ENCODE measurements around the gene FCHO2.
A peak's percentile ranks its signal among the peaks of the same experiment; 100 is the strongest.

FCHO2 gene

DNA sequence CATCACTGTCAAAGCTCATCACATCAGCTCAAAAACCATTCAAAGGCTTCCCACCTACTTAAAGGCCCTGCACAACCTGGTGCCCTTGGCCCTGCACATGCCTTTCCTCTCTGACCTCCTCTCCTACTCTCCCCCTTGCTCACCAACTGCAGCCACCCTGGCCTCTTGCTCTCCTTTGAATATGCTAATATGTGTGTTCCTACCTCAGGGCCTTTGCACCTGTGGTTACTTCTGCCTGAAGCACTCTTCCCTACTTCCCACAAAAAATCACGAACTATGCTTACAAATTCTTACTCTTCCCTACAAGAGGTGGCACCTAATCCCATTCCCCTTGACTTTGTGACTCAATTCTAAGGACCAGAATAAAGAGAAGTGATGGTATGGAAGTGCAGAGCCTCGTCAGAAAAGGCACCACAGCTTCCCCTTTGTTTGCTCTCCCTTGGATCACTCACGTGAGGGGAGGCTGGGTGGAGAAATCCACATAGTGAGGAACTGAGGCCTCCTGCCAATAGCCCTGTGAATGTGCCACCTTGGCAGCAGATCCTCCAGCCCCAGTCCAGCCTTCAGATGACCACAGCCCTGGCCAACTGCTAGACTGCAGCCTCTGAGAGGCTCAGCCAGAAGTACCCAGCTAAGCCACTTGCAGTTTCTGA lies 161.4 kb downstream of the FCHO2 start:
- DNase-seq, result no peak

DNA sequence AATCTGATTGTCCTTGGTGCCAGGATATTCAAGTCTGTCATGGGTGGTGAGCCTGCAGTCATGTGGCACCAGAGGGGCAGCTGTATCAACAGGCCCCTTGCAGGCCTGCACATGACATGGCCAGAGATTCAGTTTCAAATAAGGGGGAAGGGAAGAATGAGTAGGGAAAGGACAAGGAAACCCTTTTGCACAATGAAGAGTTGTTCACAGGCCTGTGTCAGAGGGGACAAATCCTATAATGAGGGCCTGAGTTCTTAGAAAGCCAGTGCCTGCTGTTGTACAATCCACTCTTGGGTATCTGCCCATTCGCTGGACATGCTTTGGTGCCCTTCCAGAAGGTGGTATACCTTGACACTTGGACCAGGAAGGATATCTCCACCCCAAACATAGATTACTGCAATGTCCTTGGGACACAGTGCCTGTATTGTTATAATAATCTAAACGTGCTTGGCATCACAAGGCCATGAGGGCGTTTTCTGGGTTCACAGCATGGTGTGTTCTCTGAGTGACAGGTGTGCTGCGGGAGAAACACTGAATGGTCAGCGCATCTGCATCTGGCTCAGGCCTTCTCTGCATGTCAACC lies 162.6 kb downstream of the FCHO2 start:
- DNase-seq, result no peak

DNA sequence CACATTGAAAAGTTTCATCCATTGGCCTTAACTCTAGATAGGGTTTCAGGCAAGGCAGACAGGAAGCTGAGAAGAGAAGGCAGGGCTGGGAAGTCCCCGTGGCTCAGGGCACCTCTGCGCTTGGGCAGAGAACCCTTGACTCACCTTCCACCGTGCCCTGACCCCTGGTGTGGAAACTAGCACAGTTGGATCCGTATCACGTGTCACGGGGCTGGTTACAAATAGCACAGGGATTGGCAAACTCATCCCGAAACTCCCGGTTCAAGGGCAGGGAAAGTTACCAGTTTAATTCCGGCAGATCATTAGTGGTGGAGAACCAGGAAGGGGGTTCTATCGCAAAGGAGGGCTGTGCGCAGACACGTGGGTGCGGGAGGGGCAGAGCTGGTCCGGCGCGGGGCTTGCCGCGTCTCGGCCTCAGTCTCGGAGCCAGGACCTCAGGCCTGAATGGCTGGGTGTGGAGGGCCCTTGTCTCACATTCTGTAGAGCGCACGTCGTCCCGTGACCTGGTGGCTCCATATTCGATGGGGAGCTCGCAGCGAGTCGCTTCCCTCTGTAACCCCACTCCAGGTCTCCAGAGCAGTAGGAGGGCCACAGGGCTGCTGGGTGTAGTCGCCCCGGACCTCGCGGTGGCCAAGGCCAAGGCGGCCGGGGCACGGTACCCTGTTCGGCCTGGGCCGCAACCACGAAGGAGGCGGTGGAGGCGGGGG lies 163.8 kb downstream of the FCHO2 start:
- no peak for DNase-seq

DNA sequence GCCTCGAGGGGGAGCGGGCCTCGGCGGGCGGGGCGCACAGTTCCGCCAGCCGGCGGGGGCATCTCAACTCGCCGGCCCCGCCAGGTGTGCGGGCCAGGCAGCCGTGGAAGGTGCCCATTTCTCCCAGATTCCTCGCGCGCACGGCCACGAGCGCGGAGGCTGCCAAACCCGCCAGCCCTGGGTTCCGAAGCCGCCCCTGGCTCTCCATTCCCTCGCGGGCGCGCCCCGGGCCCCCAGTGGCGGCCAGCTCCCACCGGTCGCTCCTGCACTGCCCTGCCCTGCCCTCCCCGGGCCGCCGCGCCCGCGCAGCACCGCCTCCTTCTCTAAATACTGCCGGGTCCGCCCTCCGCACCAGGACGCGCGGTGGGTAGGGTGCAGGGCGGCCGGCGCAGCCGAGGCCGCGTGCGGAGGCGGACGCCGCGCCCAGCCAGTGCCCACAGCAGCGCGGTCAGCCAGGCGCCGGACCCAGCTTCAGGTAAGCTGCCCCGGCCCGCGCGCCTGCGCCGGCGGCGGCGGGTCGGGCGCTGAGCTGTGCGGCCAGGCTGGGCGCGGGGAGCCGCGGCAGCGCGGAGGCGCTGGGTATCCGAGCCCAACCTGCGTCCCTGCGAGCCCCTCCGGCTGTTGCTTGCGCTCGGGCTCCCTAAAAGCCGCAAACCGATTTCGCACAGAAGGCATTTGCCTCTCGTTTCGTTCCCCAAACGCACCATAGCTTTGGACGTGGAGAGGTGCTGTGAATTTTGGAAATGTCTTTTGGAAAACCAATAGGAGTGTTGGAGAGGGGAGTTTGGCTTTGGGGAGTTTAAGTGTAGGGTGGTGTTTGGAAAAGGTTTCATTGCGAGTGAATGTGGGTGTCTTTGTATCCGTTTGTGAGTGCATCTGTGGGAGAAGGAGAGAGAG lies 164.6 kb downstream of the FCHO2 start, which contains the start of gene TMEM171:
TMEM171 (plus strand) TSS at position 354 of the 897 bp plus-strand sequence. CDS start 2,799 bp downstream, outside the sequence.
- DNase-seq, result peak; percentile 46

DNA sequence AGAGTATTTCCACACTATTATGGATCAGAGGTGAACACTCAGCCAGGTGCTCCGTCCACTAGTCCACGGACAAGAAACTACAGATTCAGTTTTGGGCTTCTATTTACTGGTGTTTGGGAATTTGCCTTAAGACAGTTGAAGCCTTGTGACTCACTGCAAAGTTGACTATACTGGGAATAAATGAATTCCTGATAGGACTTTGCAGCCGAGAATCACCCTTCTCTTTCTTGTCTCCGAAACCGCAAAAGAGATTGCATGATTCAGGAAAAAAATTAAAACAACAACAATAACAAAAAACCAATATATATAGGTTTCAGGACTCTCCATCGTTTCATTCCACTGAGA lies 165.2 kb downstream of the FCHO2 start:
- no peak for DNase-seq

DNA sequence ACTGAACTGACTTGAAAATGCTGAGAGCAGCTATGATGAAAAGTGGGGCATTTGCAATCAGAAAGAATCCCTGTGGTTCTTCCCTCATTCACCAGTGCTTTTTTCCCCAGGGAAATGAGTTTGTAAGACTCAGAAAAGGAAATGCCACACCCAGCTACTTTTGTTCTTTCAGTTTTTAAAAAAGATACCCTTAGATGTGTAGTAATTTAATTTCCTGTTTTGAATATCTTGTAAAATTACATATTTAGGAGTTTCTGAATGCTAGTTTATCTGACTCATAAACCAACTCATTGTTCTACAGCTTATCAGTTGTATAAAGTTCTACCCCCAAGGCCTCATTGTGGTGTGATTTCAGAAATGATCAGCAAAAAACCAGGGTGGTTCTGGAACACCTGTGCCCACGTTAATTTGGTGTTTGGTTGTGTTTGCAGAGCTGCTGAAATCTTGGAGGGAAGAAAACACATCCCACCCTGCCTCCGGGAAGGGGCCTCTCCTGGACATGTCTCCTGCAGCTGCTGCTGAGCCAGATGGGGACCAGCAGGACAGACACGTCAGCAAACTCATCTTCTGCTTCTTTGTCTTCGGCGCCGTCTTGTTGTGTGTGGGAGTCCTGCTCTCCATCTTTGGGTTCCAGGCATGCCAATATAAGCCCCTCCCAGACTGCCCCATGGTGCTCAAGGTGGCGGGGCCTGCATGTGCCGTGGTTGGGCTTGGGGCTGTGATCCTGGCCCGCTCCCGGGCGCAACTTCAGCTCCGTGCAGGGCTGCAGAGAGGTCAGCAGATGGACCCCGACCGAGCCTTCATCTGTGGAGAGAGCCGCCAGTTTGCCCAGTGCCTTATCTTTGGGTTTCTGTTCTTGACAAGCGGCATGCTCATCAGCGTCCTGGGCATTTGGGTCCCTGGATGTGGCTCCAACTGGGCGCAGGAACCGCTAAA lies 167.3 kb downstream of the FCHO2 start:
- no peak for DNase-seq

DNA sequence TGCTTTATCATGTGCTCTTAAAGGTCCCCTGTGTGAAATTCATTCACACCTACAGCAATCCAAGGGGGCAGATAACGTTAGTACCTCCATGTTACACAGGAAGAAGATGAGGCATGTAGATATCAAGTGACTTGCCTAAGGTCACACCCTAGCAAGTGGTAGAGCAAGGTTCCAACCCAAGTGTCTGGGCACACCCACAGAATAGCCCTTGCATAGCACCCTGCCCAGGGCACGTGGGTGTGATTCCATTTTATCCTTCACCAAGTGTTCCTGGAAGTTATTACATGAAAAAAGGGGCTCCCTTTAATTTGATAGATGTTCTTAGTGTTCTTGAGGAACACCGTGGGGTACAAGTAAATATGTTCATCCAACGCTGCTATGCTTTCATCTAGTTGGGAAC lies 169.4 kb downstream of the FCHO2 start:
- no peak for DNase-seq

DNA sequence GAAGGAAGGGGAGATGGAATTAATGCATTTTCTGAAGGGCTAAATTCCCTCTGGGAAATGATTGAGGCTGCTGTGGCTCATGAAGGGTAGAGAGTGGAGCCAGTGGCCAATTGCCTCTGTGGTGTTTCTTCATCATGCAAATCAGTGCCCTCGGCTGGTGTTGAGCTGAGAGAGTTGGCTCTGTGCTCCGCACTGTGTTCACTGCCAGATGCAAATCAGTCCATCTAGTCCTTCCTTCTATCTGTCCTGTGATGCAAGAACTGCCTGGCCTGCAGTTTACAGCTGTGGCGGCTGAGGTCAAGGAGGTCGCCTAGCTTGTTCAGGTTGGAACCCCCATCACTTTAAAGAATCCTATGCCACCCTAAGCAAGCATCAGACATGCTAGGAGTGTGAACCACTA lies 170.5 kb downstream of the FCHO2 start:
- DNase-seq, result no peak

DNA sequence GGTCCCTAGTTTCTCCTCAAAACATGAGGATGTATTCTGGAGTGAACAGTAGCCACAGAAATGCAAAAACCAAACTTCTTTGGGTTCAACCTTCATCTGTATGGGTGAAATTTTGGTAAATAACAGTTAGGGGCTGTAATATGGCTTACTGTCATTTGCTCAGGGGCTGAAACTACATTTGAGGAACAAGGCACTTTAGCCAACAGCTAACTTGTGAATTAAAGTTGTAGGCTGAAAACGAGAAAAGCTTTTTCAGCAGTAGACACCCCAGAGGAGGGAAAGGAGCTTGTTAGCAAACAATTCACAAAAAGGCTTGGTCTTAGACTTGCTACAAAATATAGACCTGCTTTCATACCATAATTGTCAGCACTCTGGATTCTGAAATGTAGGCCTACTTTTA lies 171.1 kb downstream of the FCHO2 start:
- no peak for DNase-seq

DNA sequence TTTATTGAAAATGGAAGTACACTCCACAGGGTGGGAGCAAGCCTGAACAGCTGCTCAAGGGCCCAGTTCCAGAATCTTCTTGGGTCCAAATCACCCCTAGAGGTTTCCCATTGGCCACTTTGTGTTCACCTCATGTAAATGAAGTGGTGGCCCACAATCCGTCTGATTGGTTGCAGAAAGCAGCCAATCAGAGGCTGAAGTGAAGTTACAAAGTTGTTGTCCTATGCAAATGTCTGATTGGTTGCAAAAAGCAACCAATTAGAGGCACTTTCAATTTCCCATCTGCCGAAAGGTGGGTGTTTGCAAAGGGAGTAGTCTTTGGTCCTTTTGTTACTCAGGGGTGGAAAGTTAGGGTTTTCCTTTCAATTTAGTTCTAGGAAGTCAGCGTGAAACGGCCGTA lies 173.3 kb downstream of the FCHO2 start:
- no peak for DNase-seq

DNA sequence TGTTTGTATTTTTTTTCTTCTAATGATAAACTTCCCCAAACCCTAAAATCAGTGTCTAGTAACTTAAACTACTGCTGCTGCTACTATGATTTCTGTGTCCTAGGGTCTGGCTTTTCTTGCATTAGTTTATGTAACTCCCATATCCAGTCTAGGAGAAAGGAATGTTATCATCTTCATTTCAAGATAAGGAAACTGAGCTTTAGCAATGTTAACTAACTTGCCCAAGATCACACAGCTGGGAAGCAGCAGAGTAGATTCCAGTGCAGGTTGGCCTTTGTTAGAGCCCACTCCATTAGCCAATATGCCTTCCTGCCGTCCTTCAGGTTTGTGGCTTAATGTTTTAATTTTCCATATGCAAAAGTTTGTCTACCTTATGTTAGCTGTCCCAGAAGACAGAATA lies 175.0 kb downstream of the FCHO2 start:
- DNase-seq, result no peak

DNA sequence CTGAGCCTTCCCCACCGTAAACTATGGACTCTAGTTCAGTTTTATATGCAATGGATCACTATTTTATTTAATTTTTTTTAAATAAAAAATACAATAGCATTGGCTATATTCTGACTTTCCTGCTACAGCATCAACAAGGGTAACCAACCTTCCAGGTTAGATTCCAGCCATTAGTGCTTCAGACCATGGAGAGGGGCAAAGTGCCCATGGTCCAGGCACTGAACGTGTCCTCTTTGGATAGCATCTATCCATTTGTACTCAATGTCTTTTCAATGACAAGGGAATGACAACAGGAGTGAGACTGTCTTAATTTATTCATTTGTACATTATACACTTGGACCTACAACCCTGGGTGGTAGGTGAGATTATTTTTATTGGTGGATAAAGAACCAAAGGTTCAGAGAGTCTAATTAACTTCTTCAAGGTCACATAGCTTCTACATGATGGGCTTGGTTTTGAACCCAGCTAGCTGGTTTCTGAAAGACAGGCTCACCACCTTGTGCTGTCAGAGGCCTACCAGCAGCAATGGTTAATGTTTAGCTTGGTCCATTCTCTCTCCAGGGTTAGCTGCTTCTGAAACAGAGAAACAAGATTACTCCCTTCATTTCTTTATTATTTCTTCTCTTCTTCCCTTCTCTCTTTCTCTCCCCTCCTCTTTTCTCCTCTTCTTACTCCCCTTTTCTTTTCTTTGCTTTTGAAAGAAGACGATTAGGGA lies 176.0 kb downstream of the FCHO2 start:
- DNase-seq, result no peak

DNA sequence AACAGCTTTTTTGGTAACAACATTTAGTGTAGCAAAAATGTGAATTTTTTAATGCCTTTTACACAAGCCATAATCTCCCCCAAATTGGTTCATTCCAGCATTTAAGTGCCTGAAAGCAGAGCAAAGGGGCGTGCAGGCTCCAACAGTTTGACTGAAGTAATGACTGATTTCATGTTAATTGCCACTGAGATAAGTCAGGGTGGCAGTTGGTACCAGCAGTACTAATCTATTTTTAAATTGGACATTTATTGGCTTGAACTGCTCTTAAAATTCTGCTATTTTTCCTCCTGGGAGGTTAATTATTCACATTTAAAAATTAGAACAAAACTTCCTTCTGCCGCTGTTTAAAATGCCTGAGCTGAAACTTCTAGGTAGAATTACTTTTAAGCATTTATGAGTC lies 176.9 kb downstream of the FCHO2 start:
- no peak for DNase-seq

DNA sequence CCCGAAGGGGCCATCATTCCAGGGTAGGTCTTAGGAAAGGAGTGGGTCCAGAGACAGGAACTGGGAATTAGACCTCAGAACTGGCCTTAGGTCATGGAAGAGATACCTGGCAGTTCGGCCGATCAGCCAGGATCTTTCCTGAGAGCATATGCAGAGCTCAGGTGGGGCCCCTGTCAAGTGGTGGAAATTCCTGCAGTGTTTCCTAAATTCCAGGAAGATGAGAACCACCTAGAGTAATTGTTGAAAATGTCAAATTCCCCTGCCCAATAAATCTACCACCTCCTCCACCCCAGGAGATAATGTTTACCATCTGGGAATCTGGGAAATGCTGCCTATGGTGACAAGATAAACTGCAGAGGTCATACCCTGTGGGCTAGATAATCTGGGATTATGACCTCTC lies 179.2 kb downstream of the FCHO2 start:
- DNase-seq, result no peak

DNA sequence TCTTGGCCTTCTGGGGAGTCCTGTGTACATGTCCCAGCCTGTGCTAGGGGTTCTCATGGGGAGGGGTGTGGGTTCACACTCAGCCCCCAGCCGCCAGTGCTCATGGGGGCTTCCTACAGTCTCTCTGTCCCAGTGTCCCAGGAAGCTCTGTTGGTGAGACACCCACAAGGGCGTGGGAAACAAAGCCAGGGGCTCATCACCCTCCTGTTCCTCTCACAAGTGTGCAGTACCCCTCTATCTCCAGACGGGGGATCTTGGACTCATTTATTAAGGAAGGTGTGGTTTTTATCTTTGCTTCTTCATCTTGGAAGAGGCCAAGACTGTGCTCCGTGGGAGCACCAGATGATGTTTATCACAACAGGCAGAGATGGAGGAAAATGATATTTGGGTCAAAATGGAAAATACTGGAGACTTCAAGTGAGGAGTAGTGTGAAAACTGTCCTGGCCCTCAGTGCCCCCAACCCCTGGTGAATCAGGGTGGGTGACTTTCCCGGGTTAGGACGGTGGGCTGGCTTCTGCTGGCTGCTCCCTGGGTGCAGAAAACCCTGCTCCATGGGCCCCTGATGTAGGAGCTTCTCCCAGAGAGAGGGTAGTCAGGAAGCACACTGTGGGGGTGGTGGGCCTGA lies 179.7 kb downstream of the FCHO2 start:
- no peak for DNase-seq

DNA sequence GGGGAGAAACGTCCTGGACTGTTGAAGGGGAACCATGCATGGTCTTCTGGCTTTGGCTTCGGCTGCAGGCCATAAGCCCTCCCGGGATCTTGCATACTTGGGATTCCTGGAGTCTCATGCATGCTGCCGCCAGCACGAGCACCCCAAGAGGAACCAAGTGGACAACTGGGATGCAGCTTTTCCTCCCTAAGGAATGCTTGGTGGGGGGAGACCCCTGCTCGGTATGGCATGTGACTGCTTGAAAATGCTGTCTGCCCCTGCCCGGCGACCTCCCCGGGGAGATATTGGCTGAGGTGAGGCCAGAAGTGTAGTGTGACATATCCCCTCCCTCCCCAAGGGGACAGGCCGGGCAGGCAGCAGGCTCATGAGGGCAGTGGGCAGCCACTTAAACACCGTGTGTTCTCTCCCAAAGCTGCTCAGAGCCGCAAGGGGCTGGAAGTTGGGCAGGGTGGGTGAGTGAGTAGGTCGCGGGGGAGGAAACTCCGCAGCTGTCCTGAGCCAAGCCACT lies 180.3 kb downstream of the FCHO2 start:
- DNase-seq, result no peak

DNA sequence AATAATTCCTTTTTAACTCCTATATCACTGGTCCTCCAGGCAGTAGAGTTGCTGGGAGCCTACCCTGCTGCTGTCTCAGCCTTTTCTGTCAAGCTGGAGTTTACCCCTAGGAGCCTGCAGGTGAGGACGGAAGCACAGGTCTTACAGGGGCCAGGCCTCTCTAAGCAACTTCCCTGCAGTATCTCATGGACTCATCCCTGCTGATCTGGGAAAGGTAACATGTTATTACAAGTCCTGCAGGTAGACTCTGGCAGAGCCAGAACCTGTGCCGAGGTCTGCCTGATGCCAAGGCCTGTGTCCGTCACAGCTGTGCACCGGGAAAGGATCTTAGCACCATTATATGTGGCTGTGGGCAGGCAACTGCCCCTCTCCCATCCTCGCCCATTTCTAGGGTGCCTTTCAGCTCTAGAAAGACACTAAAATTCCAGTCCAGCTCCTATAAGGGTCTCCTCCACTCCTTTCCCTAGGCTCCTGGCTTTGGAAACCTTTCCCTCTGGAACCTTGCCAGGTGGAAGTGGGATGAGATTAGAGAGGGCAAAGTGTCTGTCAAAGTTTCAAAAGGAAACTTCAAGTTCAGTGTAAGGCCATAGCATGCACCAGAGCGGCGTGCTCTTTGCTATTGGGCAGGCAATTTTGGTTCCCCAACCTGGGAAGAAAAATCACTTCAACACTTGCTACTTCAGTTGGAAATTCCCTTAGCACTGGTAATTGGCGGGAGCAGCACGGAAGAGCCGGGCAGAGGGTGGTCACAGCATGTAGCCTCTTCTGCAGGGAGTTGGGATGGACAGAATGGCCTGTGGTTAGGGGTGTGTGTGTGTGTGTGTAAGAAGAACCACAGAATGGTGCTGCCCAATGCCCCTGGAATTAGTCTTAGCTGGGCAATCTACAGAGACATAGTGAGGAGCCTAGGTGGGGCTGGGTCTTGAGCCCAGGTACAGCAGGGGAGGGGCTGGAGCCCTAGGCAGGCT lies 182.0 kb downstream of the FCHO2 start:
- no peak for DNase-seq

DNA sequence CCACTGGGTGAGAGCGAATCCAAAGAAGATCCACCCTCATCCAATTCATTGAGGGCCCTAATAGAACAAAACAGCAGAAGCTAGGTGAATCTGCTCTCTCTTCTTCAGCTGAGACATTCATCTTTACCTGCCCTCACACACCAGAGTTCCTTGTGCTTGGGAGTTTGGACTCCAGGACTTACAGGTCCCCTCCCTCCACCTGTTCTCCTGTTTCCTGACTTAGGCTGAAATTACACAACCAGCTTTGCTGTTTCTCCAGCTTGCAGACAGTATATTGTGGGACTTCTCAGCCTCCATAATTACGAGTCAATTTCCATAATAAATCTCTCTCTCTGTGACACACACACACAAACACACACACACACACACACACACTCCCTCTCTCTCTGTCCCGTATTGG lies 183.6 kb downstream of the FCHO2 start:
- no peak for DNase-seq

All from right hindlimb (tissue), 1 donor.